Cardiac fibroblast (primary cell): ENCODE data around the gene LDLRAD1.

ENCODE experiments used
- DNase-seq, 2 donors: peaks; one replicate each; pipeline versions ENCODE4 v3.0.0 to v3.0.0-alpha.2; 2010; ENCODE audit warnings: low read depth in 2 of 2
- H3K4me3 ChIP-seq, 2 donors: replicated peaks in 1 of 2; 1 replicate in 1 of 2; 2 replicates in 1 of 2; pipeline ENCODE4 v1.5.1; 2011; ENCODE audit warnings: low read depth in 2 of 2, low read length in 2 of 2, mild to moderate bottlenecking in 2 of 2, moderate library complexity in 1 of 2
- CTCF ChIP-seq: IDR thresholded peaks from one replicate; pipeline ENCODE4 v1.5.1; 2011; ENCODE audit warnings: low read depth, mild to moderate bottlenecking, low read length, inconsistent platforms

LDLRAD1 gene

GRCh38 chr1:53987880-53988279 lies 30.1 kb downstream of the LDLRAD1 start:
- no peak overlapping the region for H3K4me3 ChIP-seq
- peak in 1 of 2 donors; percentile 41 for DNase-seq
- TF ChIP-seq CTCF, result no peak

- H3K4me3 ChIP-seq, result no peak overlapping the region
- no peak for DNase-seq
- no peak for TF ChIP-seq CTCF
Measured at GRCh38 chr1:53986458-53986857, 31.5 kb downstream of the LDLRAD1 start.

- TF ChIP-seq CTCF, result no peak
- DNase-seq, result no peak
- no peak overlapping the region for H3K4me3 ChIP-seq
Measured at GRCh38 chr1:53984726-53985125, 33.3 kb downstream of the LDLRAD1 start.

GRCh38 chr1:53982763-53983104 lies 35.3 kb downstream of the LDLRAD1 start:
- H3K4me3 ChIP-seq, result peak overlapping the region in 1 of 2 donors; percentile 1
- no peak for TF ChIP-seq CTCF
- DNase-seq, result no peak

GRCh38 chr1:53982034-53982762 lies 35.8 kb downstream of the LDLRAD1 start:
- no peak for TF ChIP-seq CTCF
- peak overlapping the region; percentile 1 to 27 for H3K4me3 ChIP-seq
- peak; percentile 40 to 49 for DNase-seq

- no peak for TF ChIP-seq CTCF
- DNase-seq, result no peak
- no peak overlapping the region for H3K4me3 ChIP-seq
Measured at GRCh38 chr1:53981220-53981619, 36.8 kb downstream of the LDLRAD1 start.
